Caco-2 (cell line): ENCODE data around the gene MS4A18. TPM values are rescaled to one million over a fixed set of nuclear protein-coding genes. Genes with fewer than 3 reads are reported as not detected.
A peak's percentile ranks its signal among the peaks of the same experiment; 100 is the strongest.

ENCODE experiments used
- BruUV-seq: library from RNA; stranded (reverse); fragments of 400-500 nt; replicated peaks from 2 replicates; lab custom pipeline; 2021; lab: Mats Ljungman, UMichigan
- CTCF ChIA-PET: fragments of 300-600 bp; sonication (Branson Sonifier 250); formaldehyde crosslinking; loops from one replicate; lab custom pipeline; 2022; ENCODE audit warnings: antibody characterized with exemption; lab: Charles Lee
- POLR2A ChIA-PET: fragments of 300-600 bp; sonication (Branson Sonifier 250); formaldehyde crosslinking; loops from one replicate; lab custom pipeline; 2022; ENCODE audit warnings: antibody characterized with exemption; lab: Charles Lee
- DNase-seq, 2 experiments: peaks; one replicate each; pipeline versions ENCODE4 v3.0.0 to v3.0.0-alpha.2; 2020 to 2022
- H3K27me3 ChIP-seq: replicated peaks from 2 replicates; pipeline ENCODE4 v1.6.0; 2011; ENCODE audit warnings: low read length; ENCODE audit not compliant: control insufficient read depth, insufficient read depth
- H3K36me3 ChIP-seq: 2 replicates; pipeline ENCODE4 v1.5.1; 2011; ENCODE audit warnings: low read length; ENCODE audit not compliant: control insufficient read depth, insufficient read depth
- H3K4me1 ChIP-seq: fragments of 250-450 bp; sonication (Bioruptor Pico); 2 replicates; pipeline ENCODE4 v1.5.1; 2020; ENCODE audit warnings: mild to moderate bottlenecking
- H3K4me3 ChIP-seq: 2 replicates; pipeline ENCODE4 v1.5.1; 2011; ENCODE audit warnings: low read depth, mild to moderate bottlenecking, control low read depth, low read length
- H3K9me3 ChIP-seq: fragments of 250-450 bp; sonication (Bioruptor Pico); 2 replicates; pipeline ENCODE4 v1.5.1; 2020; ENCODE audit warnings: mild to moderate bottlenecking, moderate library complexity
- H3K27ac Mint-ChIP-seq: one replicate; pipeline ENCODE4 v1.8.0; 2022; ENCODE audit warnings: mixed read lengths; ENCODE audit not compliant: unreplicated experiment
- H3K27me3 Mint-ChIP-seq: one replicate; pipeline ENCODE4 v1.8.0; 2022; ENCODE audit warnings: mixed read lengths; ENCODE audit not compliant: insufficient read depth, unreplicated experiment
- H3K36me3 Mint-ChIP-seq: one replicate; pipeline ENCODE4 v1.8.0; 2022; ENCODE audit warnings: mild to moderate bottlenecking, mixed read lengths; ENCODE audit not compliant: insufficient read depth, unreplicated experiment
- H3K4me1 Mint-ChIP-seq: one replicate; pipeline ENCODE4 v1.8.0; 2022; ENCODE audit warnings: low read depth, mixed read lengths; ENCODE audit not compliant: unreplicated experiment
- H3K4me3 Mint-ChIP-seq: one replicate; pipeline ENCODE4 v1.8.0; 2022; ENCODE audit warnings: mild to moderate bottlenecking, moderate library complexity, mixed read lengths; ENCODE audit not compliant: unreplicated experiment
- H3K9me3 Mint-ChIP-seq: one replicate; pipeline ENCODE4 v1.8.0; 2022; ENCODE audit warnings: mixed read lengths; ENCODE audit not compliant: unreplicated experiment
- intact Hi-C: fragments of 100-400 bp; cut with micrococcal nuclease; formaldehyde crosslinking; loops from one replicate; pipeline ENCODE4 v1.10.0; 2022; ENCODE audit not compliant: unreplicated experiment
- total RNA-seq: library from RNA; stranded (reverse); gene quantifications from 2 replicates; pipeline ENCODE4 v1.2.3, GENCODE V29; 2022
- TF ChIP-seq, protein P1 (sequence below), 2 experiments: fragments of 200-600 bp in 1 of 2; IDR thresholded peaks; 1 replicate in 1 of 2; 2 replicates in 1 of 2; pipeline versions ENCODE4 v1.5.1 to v1.8.0; 2011 to 2022; ENCODE audit warnings: antibody characterized with exemption in 1 of 2, control low read depth in 1 of 2, inconsistent platforms in 1 of 2, low read depth in 1 of 2, low read length in 1 of 2, mild to moderate bottlenecking in 1 of 2, moderate library complexity in 1 of 2; ENCODE audit not compliant: insufficient read depth in 1 of 2, severe bottlenecking in 1 of 2, unreplicated experiment in 1 of 2

MS4A18 gene
- total RNA-seq, 1 experiment from 2014 or later = not detected

- H3K4me1 Mint-ChIP-seq = peaks cover 19% of the 10 kb centered on the region
- BruUV-seq = no TSS peak
- H3K27ac Mint-ChIP-seq = peak overlapping the region; percentile 3
- no peak for DNase-seq
- peaks cover 12% of the 10 kb centered on the region for H3K4me1 ChIP-seq
- no peaks in the 10 kb centered on the region for H3K9me3 Mint-ChIP-seq
- no peaks in the 10 kb centered on the region for H3K36me3 ChIP-seq
- no peaks in the 10 kb centered on the region for H3K27me3 Mint-ChIP-seq
- POLR2A ChIA-PET = interaction anchor here (0.6 kb wide), 1 partner anchor 12 kb away, joined by 3 read pairs; no protein-coding TSS in a partner anchor
- H3K4me3 Mint-ChIP-seq = no peak overlapping the region
- H3K9me3 ChIP-seq = no peaks in the 10 kb centered on the region
- CTCF ChIA-PET = interaction anchor here (0.9 to 2.6 kb wide), 9 partner anchors 9 to 106 kb away, joined by 3 to 25 read pairs (median 9); partner anchors contain the start of gene MS4A10
- peaks cover 5% of the 10 kb centered on the region for H3K36me3 Mint-ChIP-seq
- no peaks in the 10 kb centered on the region for H3K27me3 ChIP-seq
- TF ChIP-seq, protein P1, sequence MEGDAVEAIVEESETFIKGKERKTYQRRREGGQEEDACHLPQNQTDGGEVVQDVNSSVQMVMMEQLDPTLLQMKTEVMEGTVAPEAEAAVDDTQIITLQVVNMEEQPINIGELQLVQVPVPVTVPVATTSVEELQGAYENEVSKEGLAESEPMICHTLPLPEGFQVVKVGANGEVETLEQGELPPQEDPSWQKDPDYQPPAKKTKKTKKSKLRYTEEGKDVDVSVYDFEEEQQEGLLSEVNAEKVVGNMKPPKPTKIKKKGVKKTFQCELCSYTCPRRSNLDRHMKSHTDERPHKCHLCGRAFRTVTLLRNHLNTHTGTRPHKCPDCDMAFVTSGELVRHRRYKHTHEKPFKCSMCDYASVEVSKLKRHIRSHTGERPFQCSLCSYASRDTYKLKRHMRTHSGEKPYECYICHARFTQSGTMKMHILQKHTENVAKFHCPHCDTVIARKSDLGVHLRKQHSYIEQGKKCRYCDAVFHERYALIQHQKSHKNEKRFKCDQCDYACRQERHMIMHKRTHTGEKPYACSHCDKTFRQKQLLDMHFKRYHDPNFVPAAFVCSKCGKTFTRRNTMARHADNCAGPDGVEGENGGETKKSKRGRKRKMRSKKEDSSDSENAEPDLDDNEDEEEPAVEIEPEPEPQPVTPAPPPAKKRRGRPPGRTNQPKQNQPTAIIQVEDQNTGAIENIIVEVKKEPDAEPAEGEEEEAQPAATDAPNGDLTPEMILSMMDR (IDR thresholded peaks at IDR 0.05; ENCODE audit: insufficient read depth in 1 of 2, low read depth in 1 of 2, low read length in 1 of 2, severe bottlenecking in 1 of 2, unreplicated experiment in 1 of 2) = no peak
- intact Hi-C loops = no loop called here
- no peak overlapping the region for H3K4me3 ChIP-seq
These were observed 39.3 kb downstream of the MS4A18 start for GRCh38 chr11:60763692-60764369.

DNA sequence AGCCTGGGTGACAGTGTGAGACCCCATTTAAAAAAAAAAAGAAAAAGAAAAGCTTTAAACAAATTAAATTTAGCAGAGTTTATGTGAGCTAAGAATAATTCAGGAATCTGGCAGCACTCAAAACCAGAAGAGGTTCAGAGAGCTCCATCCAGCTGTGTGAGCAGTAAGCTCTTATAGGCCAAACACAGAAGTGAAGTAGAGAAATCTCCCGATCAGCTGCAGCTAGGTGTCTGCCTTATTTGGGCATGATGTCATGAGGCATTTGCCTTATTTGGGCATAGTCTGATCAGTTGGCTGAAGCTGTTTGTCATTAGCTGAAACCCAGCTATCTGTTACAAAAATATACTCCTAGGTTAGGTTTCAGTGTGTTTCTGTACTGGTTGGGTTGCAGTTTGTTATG is 40.4 kb downstream of the MS4A18 start:
- no peaks in the 10 kb centered on the region for H3K36me3 ChIP-seq
- no peaks in the 10 kb centered on the region for H3K27me3 Mint-ChIP-seq
- peaks cover 1% of the 10 kb centered on the region for H3K36me3 Mint-ChIP-seq
- no peak overlapping the region for H3K27ac Mint-ChIP-seq
- H3K4me3 ChIP-seq = no peak overlapping the region
- H3K9me3 ChIP-seq = no peaks in the 10 kb centered on the region
- peaks cover 9% of the 10 kb centered on the region; the same call in 1 of the 2 replicates for H3K4me1 ChIP-seq
- DNase-seq = no peak
- TF ChIP-seq, protein P1 (IDR thresholded peaks at IDR 0.05; ENCODE audit: insufficient read depth in 1 of 2, low read depth in 1 of 2, low read length in 1 of 2, severe bottlenecking in 1 of 2, unreplicated experiment in 1 of 2) = no peak
- POLR2A ChIA-PET = no interaction called here
- CTCF ChIA-PET = interaction anchor here (1.7 kb wide), 1 partner anchor 11 kb away, joined by 9 read pairs; no protein-coding TSS in a partner anchor
- H3K9me3 Mint-ChIP-seq = no peaks in the 10 kb centered on the region
- intact Hi-C loops = no loop called here
- H3K27me3 ChIP-seq = no peaks in the 10 kb centered on the region
- peaks cover 13% of the 10 kb centered on the region for H3K4me1 Mint-ChIP-seq
- BruUV-seq = no TSS peak
- no peak overlapping the region for H3K4me3 Mint-ChIP-seq

DNA sequence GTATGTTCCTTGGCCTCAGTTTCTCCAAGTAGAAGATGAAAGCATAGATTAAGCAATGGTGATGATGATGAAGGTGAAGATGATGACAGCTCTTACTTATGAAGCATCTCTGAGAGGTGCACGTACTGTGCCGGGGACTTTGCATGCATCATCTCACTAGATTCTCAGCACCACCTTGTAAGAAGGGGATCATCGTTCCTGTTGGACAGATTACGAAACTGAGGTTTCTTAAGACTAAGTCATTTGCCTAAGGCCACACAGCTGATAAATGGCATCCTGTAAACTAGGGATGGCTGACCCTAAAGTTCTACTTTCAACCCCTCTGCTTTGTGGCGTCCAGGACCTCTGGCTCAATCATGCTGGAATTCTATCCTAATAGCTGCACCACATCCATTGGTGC is 40.8 kb downstream of the MS4A18 start:
- Histone ChIP-seq H3K4me3 (no peak overlapping the region), H3K36me3 (no peaks in the 10 kb centered on the region), H3K9me3 (no peaks in the 10 kb centered on the region), H3K27me3 (no peaks in the 10 kb centered on the region), H3K4me1 (peaks cover 4% of the 10 kb centered on the region; the same call in 1 of the 2 replicates)
- Mint-ChIP-seq H3K36me3 (no peaks in the 10 kb centered on the region), H3K4me1 (peaks cover 9% of the 10 kb centered on the region), H3K9me3 (no peaks in the 10 kb centered on the region), H3K27ac (no peak overlapping the region), H3K4me3 (no peak overlapping the region), H3K27me3 (no peaks in the 10 kb centered on the region)
- DNase-seq = no peak
- ChIA-PET CTCF (interaction anchor here (1.7 to 1.8 kb wide), 2 partner anchors 10 kb away, joined by 5 to 9 read pairs; no protein-coding TSS in a partner anchor), POLR2A (no interaction called here)
- TF ChIP-seq, protein P1 (IDR thresholded peaks at IDR 0.05; ENCODE audit: insufficient read depth in 1 of 2, low read depth in 1 of 2, low read length in 1 of 2, severe bottlenecking in 1 of 2, unreplicated experiment in 1 of 2) = no peak
- BruUV-seq = no TSS peak
- intact Hi-C loops = no loop called here
